NCI-H524 treated with DMSO at 0.1 percent for 48 hours (cell line): ENCODE measurements around the gene ARHGDIG.

Source experiments
- DNase-seq: peaks from one replicate; lab custom pipeline; 2025; lab: John Stamatoyannopoulos, UW

Gene ARHGDIG

DNA sequence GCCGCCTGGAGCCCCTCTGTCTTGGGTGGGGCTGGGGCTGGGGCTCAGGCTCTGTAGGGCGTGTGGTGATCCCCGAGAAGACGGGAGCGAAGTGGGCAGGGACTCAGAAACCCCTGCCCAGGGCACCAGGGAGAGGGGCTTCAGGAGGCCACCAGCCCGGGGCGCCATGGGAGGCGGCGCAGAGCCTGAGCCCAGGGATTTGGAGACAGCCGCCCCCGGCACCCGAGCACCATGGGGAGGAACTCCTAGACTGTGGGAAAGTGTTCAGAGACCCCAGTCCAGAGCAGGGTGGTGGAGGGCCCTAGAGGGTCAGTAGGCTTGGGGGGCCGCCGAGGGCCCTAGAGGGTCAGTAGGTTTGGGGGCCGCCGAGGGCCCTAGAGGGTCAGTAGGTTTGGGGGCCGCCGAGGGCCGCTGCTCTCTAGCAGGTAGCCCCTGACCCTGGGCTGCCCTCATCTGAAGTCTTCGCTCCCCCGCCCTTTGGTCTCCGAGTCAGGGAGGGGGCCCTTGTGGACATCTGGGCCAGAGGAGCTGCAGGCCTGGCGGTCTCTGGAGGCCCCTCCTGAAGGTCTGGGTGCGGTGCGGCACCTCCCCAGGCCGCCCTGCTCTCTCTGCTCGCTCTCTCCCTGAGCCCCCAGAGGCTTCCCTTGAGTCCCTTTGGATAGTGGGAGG, 734 bp downstream of the ARHGDIG start:
- DNase-seq = no peak

- no peak for DNase-seq
These were observed 1.4 kb downstream of the ARHGDIG start for GRCh38 chr16:281660-282255.

GRCh38 chr16:282491-282890, 2.1 kb downstream of the ARHGDIG start:
- DNase-seq = no peak

DNA sequence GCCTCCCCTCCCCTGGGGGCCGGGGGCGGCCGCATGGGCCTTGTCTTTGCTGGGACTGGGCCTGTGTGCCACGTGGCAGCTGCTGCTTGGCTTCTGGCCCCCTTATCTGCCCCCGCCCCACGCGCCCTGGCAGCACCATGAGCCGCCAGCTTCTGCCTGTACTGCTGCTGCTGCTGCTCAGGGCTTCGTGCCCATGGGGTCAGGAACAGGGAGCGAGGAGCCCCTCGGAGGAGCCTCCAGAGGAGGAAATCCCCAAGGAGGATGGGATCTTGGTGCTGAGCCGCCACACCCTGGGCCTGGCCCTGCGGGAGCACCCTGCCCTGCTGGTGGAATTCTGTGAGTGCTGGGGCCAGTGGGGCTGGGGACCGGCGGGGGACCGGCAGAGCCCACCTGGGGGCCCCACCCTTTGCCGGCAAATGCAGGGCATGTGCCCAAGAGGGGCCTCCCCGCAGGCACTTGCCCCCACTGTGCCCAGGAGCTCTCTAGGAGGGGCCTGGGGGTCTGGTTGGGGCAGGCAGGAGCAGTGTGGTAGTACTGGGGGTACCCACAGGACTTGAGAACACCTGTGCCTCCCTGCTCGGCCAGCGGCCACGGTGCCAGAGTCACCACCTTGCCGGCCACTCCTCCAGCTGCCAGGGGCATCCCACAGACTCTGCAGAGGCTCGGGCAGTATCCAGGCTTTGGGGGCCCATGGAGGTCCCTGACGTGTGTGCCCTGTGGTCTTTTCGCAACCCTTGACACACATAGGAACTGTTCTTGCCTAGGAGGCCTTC, 2.8 kb downstream of the ARHGDIG start, which contains the start of gene PDIA2:
Gene PDIA2 (plus strand): TSS at position 132 of the 773 bp plus-strand sequence. CDS start 6 bp downstream, at position 138.
- DNase-seq = no peak

DNA sequence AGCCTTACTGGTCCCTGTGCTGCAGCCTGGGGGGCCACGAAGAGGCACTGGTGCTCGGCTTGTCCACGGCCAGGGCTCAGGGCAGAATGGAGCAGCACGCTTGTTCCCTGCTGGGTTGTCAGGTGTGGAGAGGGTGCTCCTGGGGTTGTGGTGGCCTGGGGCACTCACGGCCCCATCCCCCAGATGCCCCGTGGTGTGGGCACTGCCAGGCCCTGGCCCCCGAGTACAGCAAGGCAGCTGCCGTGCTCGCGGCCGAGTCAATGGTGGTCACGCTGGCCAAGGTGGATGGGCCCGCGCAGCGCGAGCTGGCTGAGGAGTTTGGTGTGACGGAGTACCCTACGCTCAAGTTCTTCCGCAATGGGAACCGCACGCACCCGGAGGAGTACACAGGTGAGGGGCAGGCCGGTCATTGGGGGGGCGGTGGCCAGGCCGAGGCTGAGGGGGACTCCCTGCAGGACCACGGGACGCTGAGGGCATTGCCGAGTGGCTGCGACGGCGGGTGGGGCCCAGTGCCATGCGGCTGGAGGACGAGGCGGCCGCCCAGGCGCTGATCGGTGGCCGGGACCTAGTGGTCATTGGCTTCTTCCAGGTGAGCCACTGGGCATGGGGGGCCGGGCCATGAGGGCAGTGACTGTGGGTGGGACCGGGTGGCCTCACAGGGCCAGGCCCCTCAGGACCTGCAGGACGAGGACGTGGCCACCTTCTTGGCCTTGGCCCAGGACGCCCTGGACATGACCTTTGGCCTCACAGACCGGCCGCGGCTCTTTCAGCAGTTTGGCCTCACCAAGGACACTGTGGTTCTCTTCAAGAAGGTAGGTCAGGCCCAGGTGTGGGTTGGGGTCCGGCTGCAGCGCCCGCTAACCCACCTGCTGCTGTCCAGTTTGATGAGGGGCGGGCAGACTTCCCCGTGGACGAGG, 4.1 kb downstream of the ARHGDIG start:
- no peak for DNase-seq

DNA sequence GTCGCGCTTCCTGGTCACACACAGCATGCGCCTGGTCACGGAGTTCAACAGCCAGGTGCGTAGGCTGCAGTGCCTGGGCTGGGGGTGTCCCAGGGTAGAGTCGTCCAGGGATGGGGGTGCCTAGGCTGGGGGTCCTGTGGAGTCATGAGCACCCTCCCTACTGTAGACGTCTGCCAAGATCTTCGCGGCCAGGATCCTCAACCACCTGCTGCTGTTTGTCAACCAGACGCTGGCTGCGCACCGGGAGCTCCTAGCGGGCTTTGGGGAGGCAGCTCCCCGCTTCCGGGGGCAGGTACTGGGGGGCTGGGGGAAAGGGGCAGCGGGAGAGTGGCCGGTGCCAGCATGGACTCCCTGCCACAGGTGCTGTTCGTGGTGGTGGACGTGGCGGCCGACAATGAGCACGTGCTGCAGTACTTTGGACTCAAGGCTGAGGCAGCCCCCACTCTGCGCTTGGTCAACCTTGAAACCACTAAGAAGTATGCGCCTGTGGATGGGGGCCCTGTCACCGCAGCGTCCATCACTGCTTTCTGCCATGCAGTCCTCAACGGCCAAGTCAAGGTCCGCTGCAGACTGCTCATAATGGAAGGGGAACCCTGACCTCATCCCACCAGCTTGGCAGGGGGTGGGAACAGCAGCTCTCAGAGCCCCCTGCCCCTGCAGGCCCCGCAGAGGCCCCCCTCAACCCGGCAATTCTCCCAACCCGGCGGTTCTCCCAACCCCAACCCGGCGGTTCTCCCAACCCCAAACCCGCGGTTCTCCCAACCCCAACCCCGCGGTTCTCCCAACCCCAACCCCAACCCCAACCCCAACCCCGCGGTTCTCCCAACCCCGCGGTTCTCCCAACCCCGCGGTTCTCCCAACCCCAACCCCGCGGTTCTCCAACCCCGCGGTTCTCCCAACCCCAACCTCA, 5.0 kb downstream of the ARHGDIG start:
- DNase-seq = no peak

DNA sequence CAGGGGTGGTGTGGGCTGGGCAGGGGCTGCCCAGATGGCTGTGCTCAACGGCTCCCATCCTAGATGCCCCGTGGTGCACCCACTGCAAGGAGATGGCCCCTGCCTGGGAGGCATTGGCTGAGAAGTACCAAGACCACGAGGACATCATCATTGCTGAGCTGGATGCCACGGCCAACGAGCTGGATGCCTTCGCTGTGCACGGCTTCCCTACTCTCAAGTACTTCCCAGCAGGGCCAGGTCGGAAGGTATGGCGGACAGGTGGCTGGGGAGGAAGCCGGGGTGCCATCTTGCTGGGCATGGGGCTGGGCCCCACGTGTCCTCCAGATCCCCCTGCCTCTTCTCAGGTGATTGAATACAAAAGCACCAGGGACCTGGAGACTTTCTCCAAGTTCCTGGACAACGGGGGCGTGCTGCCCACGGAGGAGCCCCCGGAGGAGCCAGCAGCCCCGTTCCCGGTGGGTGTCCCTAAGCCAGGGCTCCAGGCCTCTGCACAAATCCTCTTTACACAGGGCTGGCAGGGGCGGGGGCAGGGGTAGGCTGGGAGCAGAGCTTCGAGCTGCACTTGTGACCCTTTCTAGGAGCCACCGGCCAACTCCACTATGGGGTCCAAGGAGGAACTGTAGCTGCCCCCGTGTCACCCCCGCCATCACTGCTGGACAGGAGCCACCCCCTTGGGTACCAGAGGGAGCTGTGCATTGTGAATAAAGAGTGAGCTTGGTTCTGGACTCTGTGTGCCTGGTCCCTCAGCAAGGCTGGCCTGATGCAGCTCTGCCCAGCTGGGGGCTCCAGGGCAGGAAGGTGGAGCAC, 6.3 kb downstream of the ARHGDIG start:
- no peak for DNase-seq

DNA sequence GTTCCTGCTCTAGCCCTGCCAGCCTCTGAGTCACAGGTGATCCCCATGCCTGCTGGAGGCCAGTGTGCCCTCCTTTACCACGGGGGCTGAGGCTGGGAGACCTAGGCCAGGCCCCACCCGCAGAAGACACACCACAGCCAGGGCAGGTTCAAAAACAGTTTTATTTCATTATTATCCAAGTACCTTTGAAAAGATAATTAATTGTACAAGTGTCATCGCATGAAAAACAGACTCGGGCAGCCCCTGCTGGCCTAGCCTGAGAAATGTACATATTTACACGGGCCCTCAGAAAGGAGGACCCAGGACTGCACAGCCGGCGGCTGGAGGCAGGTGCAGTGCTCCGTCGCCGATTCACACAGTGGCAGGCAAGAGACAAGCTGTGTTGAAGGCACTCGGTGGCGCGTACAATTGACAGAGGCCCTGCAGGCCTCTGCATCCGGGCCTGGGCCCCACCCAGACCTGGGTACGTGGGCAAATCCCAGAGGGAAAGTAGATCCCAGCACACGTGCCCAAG, 7.0 kb downstream of the ARHGDIG start:
- DNase-seq = no peak

DNA sequence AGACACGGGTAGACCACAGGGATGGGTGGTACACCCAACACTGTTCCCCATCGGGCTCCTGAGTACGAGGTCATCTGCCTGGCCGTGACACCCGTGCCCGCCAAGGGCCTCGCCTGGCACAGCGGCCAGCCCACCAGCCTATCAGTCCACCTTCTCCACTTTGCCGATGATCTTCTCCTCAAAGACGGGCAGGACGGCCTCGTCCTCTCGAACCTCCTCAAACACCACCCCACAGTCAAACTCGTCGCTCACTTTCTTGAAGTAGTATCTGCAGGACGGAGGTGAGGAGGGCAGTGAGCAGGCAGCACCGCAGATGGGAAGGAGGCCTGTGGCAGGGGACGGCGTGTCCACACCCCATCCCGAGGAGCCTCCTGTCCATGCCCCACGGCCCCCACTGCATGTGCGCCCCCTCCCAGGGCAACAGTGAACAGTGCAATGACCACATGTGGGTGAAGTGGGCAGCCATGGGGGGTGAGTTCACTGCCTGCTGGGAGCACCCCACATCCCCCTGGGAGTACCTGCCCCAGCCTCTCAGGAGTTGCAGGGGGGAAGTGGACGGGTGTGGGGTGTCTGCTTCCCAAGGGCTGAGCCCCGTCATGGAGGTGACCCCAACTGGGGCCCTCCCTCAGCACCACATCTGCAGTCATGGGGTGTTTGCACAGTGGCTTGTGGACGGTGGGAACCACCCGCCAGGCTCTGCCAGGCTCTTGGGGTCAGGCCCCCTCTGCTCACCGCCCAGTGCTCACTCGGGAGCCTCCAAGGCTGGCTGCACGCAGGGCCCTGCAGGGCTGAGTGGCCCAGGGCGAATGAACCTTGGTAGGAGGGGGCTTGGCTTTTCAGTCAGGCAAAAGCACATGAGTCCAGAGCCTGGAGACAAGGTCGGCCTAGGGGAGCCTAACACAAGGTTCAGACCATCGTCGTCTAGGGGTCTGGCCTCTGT, 7.9 kb downstream of the ARHGDIG start:
- no peak for DNase-seq

- DNase-seq = no peak
These were observed 9.1 kb downstream of the ARHGDIG start for GRCh38 chr16:289395-289997.

DNA sequence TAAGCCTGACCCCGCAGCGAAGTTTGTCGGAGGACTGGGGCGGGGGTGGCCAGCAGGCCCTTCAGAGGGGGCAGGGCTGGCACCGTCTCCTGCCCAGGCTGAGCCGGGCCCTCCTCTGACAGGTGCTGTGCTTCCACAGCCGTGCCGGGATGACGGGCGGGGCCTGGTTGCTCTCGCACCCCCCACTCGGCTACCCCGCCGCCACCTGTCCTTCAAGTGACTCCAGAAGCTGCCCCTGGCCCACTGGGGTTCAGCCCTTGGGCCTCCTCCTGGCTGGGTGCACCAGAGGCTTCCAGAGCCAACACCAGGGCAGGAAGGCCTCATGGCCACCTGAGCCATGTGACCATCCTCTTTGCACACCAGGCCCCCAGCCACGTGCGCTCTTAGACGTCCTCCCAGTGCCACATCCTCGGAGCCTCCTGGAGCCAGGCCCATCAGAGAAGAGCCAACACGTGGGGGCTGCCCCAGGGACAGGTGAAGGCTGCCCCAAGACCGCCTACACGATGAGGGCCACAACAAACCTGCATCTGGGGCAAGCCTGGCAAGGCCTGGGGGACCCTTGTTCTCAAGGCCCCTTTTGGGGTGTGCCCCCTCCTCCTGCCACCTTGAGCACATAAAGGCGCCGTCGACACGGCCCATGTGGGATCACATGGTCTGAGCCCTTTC, 9.8 kb downstream of the ARHGDIG start:
- no peak for DNase-seq

GRCh38 chr16:290681-291405, 10.5 kb downstream of the ARHGDIG start:
- DNase-seq = no peak

- DNase-seq = no peak
These were observed 11.1 kb downstream of the ARHGDIG start for GRCh38 chr16:291539-291938.

DNA sequence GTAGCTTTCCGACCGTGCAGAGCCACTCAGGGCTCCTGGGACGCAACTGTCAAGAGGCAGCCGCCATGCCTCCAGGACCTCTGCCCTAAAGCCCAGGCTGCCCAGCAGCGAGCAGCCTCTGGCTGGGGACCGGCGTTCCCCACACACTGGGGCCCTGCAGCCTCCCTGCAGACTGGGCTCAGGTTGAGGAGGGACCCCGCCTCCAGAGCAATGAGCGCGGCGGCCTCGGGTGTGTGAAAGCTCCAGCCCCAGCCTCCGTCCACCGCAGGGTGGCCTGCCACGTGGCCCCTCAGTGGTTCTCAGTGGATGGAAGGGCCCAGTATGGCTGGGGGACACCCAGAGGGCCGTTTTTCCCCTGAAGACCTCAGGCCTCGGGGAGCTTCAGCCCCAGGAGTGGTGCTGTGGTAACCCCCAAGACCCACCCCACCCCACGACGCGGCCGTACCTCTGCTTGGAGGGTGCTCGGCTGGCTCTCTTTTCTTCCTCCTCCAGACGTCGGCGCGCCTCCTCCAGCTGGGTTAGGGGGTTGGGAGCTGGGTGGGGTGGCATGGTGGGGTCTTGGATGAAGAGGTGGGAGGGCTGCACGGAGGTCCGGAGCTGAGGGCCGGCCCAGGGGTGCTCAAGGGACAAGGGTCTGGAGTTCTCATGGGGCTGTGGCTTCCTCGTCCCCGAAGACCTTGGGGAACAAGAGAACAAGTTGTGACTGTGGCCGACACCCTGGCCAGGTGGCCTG, 12.8 kb downstream of the ARHGDIG start:
- DNase-seq = no peak

GRCh38 chr16:296276-296675, 15.9 kb downstream of the ARHGDIG start:
- DNase-seq = no peak

GRCh38 chr16:296806-297510, 16.6 kb downstream of the ARHGDIG start:
- DNase-seq = no peak
